ENCODE results near the gene AGRN.
A peak's percentile ranks its signal among the peaks of the same experiment; 100 is the strongest.
"Not testable (repeated sequence)": the region's sequence is repeated elsewhere in the genome, so short reads cannot be mapped to it uniquely, and the experiment has no call there.

AGRN gene

DNA sequence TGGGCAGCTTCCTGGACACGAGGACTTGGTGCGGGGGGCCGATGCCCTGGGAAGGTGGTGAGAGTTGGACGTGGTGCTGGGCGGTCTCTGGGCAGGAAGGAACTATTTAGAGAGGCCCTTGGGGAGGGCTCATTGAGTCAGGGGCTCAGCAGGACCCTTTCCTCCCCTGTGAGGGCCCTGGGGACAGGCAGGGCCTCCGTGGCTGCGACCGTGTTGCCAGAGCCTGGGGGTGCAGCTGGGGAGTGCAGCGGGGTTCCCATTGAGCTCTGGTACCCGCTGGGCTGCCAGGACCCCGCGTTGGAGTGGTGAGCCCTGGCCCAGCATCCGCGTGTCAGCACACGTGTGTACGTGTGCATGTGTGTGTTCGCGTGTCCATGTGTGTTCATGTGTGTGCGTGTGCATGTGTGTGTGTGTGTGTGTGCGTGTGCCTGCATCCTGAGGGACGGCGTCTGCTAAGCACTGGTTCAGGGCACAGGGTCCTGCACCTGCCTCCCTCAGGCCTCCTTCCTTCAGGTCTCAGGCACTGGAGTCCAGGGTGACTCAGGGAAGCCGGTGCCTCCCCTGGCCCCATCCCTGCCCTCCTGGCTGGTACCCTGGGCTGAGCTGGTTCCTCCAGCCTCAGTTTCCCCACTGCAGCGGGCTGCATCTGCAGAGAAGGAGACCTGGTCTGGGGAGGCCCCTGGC lies 43.5 kb downstream of the AGRN start:
- TF ChIP-seq, protein P1, sequence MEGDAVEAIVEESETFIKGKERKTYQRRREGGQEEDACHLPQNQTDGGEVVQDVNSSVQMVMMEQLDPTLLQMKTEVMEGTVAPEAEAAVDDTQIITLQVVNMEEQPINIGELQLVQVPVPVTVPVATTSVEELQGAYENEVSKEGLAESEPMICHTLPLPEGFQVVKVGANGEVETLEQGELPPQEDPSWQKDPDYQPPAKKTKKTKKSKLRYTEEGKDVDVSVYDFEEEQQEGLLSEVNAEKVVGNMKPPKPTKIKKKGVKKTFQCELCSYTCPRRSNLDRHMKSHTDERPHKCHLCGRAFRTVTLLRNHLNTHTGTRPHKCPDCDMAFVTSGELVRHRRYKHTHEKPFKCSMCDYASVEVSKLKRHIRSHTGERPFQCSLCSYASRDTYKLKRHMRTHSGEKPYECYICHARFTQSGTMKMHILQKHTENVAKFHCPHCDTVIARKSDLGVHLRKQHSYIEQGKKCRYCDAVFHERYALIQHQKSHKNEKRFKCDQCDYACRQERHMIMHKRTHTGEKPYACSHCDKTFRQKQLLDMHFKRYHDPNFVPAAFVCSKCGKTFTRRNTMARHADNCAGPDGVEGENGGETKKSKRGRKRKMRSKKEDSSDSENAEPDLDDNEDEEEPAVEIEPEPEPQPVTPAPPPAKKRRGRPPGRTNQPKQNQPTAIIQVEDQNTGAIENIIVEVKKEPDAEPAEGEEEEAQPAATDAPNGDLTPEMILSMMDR (IDR thresholded peaks at IDR 0.05; ENCODE audit: low read depth, low read length, missing control alignments), result no peak
- no peak overlapping the region for H3K4me3 ChIP-seq (ENCODE audit: low read depth, low read length)
- in situ Hi-C loops (cut with HindIII; ENCODE audit: low sequenced_read_pairs), result no loop called here
- no peak for DNase-seq (ENCODE audit: low read depth)

DNA sequence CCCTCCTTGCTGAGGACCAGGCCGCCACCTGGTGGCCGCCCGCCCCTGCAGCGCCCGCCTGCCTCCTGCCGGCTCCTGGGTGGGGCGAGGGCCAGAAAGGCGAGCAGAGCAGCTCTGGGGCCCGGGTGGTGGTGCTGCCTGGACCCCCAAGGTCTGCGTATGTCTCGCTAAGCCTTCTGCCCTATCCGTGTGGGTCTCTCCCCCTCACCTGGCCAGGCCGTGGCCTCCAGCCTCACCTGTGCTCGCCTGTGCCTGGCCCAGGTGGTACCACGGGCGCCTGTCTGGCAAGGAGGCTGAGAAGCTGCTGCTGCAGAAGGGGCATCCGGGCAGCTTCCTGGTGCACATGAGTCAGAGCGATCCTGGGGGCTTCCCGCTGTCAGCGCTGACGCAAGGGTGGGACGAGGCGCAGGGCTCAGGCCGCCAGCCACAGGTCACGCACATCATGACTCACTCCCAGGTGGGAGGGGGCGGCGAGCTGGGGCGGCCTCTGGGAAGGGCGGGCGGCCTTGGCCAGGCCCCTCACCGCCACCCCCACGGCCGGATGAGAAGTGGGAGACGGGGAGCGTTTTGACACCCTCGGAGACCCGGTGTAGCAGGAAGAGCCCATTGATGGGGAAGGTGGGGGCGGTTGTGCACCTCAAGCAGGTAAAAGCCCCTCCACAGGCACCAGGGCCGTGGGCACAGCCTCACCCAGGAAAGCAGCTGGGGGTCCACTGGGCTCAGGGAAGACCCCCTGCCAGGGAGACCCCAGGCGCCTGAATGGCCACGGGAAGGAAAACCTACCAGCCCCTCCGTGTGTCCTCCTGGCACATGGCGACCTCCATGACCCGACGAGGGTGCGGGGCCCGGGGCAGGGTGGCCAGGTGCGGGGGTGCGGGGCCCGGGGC lies 44.3 kb downstream of the AGRN start:
- H3K4me3 ChIP-seq (ENCODE audit: low read depth, low read length), result no peak overlapping the region
- in situ Hi-C loops (cut with HindIII; ENCODE audit: low sequenced_read_pairs), result no loop called here
- TF ChIP-seq, protein P1 (IDR thresholded peaks at IDR 0.05; ENCODE audit: low read depth, low read length, missing control alignments), result peak; percentile 78

DNA sequence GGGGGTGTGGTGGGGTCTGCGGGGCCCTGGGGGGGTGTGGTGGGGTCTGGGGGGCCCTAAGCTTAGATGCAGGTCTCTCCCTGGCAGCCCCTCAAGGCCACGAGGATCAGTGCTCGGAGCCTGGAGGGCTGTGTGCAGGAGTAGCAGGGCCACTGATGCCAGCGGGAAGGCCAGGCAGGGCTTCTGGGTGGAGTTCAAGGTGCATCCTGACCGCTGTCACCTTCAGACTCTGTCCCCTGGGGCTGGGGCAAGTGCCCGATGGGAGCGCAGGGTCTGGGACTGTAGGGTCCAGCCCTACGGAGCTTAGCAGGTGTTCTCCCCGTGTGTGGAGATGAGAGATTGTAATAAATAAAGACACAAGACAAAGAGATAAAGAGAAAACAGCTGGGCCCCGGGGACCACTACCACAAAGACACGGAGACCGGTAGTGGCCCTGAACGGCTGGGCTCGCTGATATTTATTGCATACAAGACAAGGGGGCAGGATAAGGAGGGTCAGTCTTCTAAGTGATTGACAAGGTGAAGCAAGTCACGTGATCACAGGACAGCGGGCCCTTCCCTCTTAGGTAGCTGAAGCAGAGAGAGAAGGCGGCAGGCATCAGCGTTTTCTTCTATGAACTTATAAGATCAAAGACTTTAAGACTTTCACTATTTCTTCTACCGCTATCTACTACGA lies 45.5 kb downstream of the AGRN start:
- no peak for DNase-seq (ENCODE audit: low read depth)
- H3K4me3 ChIP-seq (ENCODE audit: low read depth, low read length), result no peak overlapping the region
- TF ChIP-seq, protein P1 (IDR thresholded peaks at IDR 0.05; ENCODE audit: low read depth, low read length, missing control alignments), result no peak
- in situ Hi-C loops (cut with HindIII; ENCODE audit: low sequenced_read_pairs), result no loop called here

More for the DNA sequence above, 44.3 kb downstream of the AGRN start:
- peak; percentile 80 for DNase-seq (ENCODE audit: low read depth)

DNA sequence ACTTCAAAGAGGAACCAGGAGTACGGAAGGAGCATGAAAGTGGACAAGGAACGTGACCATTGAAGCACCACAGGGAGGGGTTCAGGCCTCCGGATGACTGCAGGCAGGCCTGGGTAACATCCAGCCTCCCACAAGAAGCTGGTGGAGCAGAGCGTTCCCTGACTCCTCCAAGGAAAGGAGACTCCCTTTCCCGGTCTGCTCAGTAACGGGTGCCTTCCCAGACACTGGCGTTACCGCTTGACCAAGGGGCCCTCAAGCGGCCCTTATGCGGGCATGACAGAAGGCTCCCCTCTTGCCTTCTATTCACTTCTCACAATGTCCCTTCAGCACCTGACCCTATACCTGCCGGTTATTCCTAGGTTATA lies 46.0 kb downstream of the AGRN start:
- DNase-seq (ENCODE audit: low read depth); in situ Hi-C loops (cut with HindIII; ENCODE audit: low sequenced_read_pairs); H3K4me3 ChIP-seq (ENCODE audit: low read depth, low read length): not testable (repeated sequence)

DNA sequence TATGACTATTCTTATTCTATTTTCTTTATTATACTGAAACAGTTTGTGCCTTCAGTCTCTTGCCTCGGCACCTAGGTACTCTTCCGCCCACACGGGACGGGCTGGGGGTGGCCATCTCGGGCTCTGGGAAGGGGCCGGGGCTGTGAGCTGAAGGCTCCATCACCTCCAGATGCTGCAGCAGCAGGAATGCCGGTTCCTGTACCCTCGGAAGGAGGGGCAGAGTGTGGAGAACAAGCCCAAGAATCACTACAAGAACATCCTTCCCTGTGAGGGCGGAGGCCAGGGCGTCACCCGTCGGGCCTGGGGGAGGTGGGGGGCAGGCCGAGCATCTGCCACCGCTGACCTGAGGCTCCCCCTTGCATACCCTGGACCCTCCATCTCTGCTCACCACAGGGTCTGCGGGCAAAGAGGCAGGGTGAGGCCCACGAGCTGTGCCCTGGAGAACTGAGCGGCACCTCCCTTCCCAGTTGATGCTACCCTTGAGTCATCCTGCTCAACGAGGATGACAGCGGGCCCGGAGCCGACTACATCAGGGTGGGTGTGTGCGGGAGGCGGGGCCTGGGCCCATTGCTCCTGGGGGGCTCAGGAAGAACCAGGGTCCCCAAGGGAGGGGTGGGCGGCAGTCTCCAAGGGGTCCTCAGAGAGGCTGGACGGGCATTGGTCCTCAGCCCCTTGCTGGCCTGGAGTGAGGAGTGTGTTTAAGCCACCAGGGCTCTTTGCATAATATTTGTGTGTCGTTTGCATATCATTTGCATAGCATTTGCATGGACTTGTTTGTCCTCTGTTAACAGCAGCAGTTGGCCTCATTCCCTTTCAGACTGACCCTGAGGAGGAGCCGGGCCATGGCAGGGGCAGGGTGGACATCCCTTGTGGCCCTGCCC lies 46.7 kb downstream of the AGRN start:
- H3K4me3 ChIP-seq (ENCODE audit: low read depth, low read length), result no peak overlapping the region
- in situ Hi-C loops (cut with HindIII; ENCODE audit: low sequenced_read_pairs), result no loop called here
- DNase-seq (ENCODE audit: low read depth), result no peak
- TF ChIP-seq, protein P1 (IDR thresholded peaks at IDR 0.05; ENCODE audit: low read depth, low read length, missing control alignments), result no peak

DNA sequence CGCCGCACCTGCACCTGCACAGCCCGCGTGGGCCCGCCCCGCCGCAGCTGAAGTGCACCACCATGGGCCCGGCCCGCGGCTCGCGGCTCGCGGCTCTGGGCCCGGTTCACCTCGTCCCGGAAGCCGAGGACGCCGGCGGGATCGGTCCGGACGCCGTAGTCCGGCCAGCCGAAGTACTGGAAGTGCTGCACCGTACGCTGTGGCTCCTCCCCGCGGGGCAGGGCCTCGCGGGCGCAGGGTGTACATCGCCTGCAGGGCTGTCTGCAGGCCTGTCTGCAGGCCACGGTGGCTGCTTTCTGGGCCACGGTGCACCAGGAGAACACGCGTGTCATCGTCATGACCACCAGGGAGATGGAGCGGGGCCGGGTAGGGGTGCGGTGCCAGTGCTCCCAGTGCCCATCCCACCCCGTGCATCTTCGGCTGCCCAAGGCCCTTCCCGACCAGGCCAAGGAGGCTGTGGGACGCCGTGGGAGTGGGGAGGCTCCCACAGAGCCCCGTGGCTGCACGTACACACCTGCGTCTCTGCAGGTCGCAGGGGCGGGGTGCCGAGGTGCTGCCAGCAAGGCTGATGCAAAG lies 47.5 kb downstream of the AGRN start:
- DNase-seq (ENCODE audit: low read depth), result no peak
- H3K4me3 ChIP-seq (ENCODE audit: low read depth, low read length), result no peak overlapping the region
- in situ Hi-C loops (cut with HindIII; ENCODE audit: low sequenced_read_pairs), result no loop called here
- TF ChIP-seq, protein P1 (IDR thresholded peaks at IDR 0.05; ENCODE audit: low read depth, low read length, missing control alignments), result no peak

Measured in astrocyte of the cerebellum (primary cell).